ENCODE measurements around the gene HIRA.
"Not testable (repeated sequence)": the region's sequence is repeated elsewhere in the genome, so short reads cannot be mapped to it uniquely, and the experiment has no call there.

The HIRA gene

GRCh38 chr22:19450363-19451175 is 19.0 kb upstream of the HIRA start:
- H3K4me3 ChIP-seq (ENCODE audit: low read depth, low read length): no peak overlapping the region
- DNase-seq (ENCODE audit: low read depth): no peak
- no peak for TF ChIP-seq CTCF (conservative IDR thresholded peaks at IDR 0.05; ENCODE audit: low read depth, low read length)

DNA sequence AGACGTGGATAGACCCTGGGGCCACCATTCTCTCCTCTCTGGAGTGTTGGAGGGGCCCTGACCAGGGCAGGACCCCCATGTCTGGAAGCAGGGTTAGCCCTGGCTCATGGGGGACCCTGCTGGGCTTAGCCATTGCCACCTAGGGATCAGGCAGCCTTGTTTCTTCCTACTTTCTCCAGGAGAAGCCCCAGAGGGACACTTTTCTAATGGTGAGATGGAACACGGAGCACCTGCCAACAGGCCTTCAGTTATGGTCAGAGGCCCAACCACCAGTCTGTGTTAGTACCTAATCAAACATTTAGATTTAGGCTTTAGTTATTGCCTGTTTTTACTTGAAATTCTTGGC is 17.9 kb upstream of the HIRA start:
- H3K4me3 ChIP-seq (ENCODE audit: low read depth, low read length): no peak overlapping the region
- no peak for DNase-seq (ENCODE audit: low read depth)
- TF ChIP-seq CTCF (conservative IDR thresholded peaks at IDR 0.05; ENCODE audit: low read depth, low read length): no peak

DNA sequence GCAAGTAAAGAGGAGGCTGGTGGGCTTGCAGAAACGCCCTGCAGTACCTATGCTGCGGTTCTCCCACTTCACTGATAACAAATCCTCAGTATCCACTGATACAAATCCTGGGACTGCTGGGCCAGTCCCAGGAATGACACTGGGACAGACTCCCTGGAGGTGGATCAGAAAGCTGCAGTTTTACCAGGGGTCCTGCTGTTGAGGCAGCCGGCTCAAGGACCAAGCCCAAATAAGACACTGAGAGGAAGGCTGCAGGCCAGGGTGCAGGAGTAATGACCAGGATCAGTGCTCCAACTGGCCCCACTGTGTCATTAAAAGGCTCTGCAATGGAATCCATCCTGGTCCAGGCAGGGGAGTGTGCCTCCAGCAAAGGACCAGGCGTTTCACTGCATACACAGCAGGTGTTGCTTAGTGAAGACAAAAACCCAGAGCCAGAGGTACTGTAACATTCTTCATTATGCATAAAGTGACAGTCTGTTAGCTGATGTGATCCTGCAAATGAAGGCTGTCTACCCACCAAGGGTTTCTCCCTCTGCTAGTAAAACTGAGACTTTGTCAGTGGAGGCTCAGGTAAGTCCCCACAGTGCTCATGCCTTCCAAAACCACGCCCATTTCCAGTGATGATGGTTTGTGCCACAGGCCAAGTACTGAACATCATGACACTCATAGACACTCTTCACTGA is 17.3 kb upstream of the HIRA start:
- H3K4me3 ChIP-seq (ENCODE audit: low read depth, low read length): no peak overlapping the region
- TF ChIP-seq CTCF (conservative IDR thresholded peaks at IDR 0.05; ENCODE audit: low read depth, low read length): no peak
- DNase-seq (ENCODE audit: low read depth): no peak

DNA sequence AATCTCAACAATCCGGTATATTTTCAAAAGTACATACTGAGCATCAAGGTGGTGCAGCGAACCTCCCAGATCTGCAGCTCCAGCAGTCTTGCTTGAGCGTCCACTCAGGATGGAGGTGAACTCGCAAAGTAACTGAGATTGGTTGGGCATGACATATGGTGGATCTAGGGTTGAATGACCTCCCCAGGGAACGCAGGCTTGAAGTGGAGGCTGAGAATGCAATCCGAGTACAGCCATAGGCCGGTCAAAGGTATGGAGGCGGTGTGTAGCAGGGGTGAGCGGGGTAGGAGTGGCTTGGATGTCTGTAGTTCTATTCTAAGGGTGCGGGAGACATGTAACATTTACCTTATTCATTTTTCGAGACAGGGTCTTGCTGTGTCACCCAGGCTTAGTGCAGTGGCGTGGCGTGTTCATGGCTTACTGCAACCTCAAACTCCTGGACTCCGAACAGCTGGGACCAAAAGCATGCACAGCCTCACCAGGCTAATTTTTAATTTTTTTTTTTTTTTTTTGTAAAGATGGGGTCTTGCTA is 16.6 kb upstream of the HIRA start:
- no peak for TF ChIP-seq CTCF (conservative IDR thresholded peaks at IDR 0.05; ENCODE audit: low read depth, low read length)
- peak overlapping the region; percentile 78 for H3K4me3 ChIP-seq (ENCODE audit: low read depth, low read length)
- DNase-seq (ENCODE audit: low read depth): peak; percentile 92

- no peak for TF ChIP-seq CTCF (conservative IDR thresholded peaks at IDR 0.05; ENCODE audit: low read depth, low read length)
- peak within 1 kb of the TSS; percentile 78 for H3K4me3 ChIP-seq (ENCODE audit: low read depth, low read length)
- DNase-seq (ENCODE audit: low read depth): peak; percentile 97
Measured at GRCh38 chr22:19447330-19448075, 16.0 kb upstream of the HIRA start, which contains the start of gene C22orf39. Gene C22orf39, minus strand, starts transcription at chr22:19447711. Its CDS starts 23 bp downstream, at chr22:19447688.

DNA sequence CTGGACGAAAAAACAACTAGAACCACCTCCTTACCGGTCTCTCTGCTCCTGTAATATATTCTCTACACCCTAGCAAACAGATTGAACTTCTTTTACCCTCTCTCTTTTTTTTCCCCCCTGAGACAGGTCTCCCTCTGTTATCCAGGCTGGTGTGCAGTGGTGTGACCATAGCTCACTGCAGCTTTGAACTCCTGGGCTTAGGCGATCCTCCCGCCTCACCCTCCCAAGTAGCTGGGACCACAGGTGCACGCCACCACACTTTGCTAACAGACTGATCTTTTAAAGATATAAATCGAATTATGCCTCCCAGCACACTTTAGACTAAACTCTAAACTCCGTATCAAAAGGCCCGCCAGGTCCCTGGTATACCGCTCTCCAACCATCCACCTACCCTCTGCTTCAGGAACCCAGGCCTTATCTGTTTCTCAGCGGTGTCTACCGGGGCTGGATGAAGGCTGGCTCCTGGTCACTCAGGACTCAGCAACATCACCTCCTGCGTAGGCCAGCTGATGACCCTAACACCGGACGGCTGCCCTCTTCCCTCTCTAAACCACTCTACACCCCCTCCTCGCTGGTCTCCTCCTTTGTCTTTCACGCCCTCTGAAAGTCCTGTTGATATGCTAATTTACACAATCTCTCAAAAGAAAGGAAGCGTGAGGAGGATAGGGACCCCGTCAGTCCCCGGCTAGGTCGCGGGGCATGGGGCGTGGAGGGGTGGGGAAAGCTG is 15.2 kb upstream of the HIRA start:
- no peak for DNase-seq (ENCODE audit: low read depth)
- peak overlapping the region; percentile 78 for H3K4me3 ChIP-seq (ENCODE audit: low read depth, low read length)
- TF ChIP-seq CTCF (conservative IDR thresholded peaks at IDR 0.05; ENCODE audit: low read depth, low read length): no peak

- not testable (repeated sequence) for H3K4me3 ChIP-seq (ENCODE audit: low read depth, low read length); DNase-seq (ENCODE audit: low read depth)
Measured at GRCh38 chr22:19445279-19445982, 13.9 kb upstream of the HIRA start.

Data from choroid plexus epithelial cell (primary cell).